H9 (cell line): Measurements from ENCODE around the gene DCC. TPM values are rescaled to one million over a fixed set of nuclear protein-coding genes. Genes with fewer than 3 reads are reported as not detected.

ENCODE experiments used
- DNase-seq: peaks from one replicate; pipeline ENCODE4 v3.0.0-alpha.2; 2017
- H2AFZ ChIP-seq: one replicate; pipeline ENCODE4 v1.6.1; 2013; ENCODE audit warnings: mild to moderate bottlenecking, low read length, control low read depth, moderate library complexity
- H2AK5ac ChIP-seq: 2 replicates; pipeline ENCODE4 v1.6.1; 2013; ENCODE audit warnings: low read length, control low read depth, mixed read lengths; ENCODE audit not compliant: insufficient read length
- H2BK120ac ChIP-seq: one replicate; pipeline ENCODE4 v1.6.1; 2013; ENCODE audit warnings: low read depth, mild to moderate bottlenecking, low read length, control low read depth, inconsistent platforms; ENCODE audit not compliant: poor library complexity, severe bottlenecking
- H2BK12ac ChIP-seq: 2 replicates; pipeline ENCODE4 v1.6.1; 2013; ENCODE audit warnings: low read length, control low read depth, mixed read lengths, low read depth; ENCODE audit not compliant: insufficient read length
- H2BK15ac ChIP-seq: 2 replicates; pipeline ENCODE4 v1.6.1; 2013; ENCODE audit warnings: low read depth, low read length, control low read depth
- H2BK20ac ChIP-seq: one replicate; pipeline ENCODE4 v1.6.1; 2013; ENCODE audit warnings: low read depth, mild to moderate bottlenecking, low read length, control low read depth, inconsistent platforms; ENCODE audit not compliant: poor library complexity, severe bottlenecking
- H2BK5ac ChIP-seq: 2 replicates; pipeline ENCODE4 v1.6.1; 2013; ENCODE audit warnings: low read length, control low read depth, mixed read lengths; ENCODE audit not compliant: insufficient read length
- H3K14ac ChIP-seq: 2 replicates; pipeline ENCODE4 v1.6.1; 2013; ENCODE audit warnings: low read length, control low read depth; ENCODE audit not compliant: insufficient read depth
- H3K18ac ChIP-seq: 2 replicates; pipeline ENCODE4 v1.6.1; 2013; ENCODE audit warnings: low read depth, mild to moderate bottlenecking, mixed read lengths, low read length, control low read depth; ENCODE audit not compliant: insufficient read length
- H3K23ac ChIP-seq: 2 replicates; pipeline ENCODE4 v1.6.1; 2013; ENCODE audit warnings: low read length, control low read depth, mixed read lengths, low read depth; ENCODE audit not compliant: insufficient read length
- H3K23me2 ChIP-seq: 2 replicates; pipeline ENCODE4 v1.6.1; 2013; ENCODE audit warnings: low read depth, mild to moderate bottlenecking, mixed read lengths, low read length, control low read depth; ENCODE audit not compliant: insufficient read length, poor library complexity, severe bottlenecking
- H3K27ac ChIP-seq: 2 replicates; pipeline ENCODE4 v1.5.1; 2013; ENCODE audit warnings: low read length, control low read depth, mixed read lengths, low read depth; ENCODE audit not compliant: insufficient read length
- H3K27me3 ChIP-seq: 2 replicates; pipeline ENCODE4 v1.6.1; 2013; ENCODE audit warnings: low read length, control low read depth, inconsistent platforms; ENCODE audit not compliant: insufficient read depth
- H3K4ac ChIP-seq: 2 replicates; pipeline ENCODE4 v1.6.1; 2013; ENCODE audit warnings: low read depth, mild to moderate bottlenecking, control low read depth, inconsistent platforms, low read length, moderate library complexity
- H3K4me1 ChIP-seq: 2 replicates; pipeline ENCODE4 v1.6.1; 2013; ENCODE audit warnings: low read length, control low read depth, inconsistent platforms; ENCODE audit not compliant: insufficient read depth
- H3K4me2 ChIP-seq: 2 replicates; pipeline ENCODE4 v1.6.1; 2013; ENCODE audit warnings: low read length, control low read depth, mixed read lengths; ENCODE audit not compliant: insufficient read length, insufficient read depth
- H3K56ac ChIP-seq: 2 replicates; pipeline ENCODE4 v1.6.1; 2013; ENCODE audit warnings: low read depth, mild to moderate bottlenecking, mixed read lengths, low read length, control low read depth; ENCODE audit not compliant: insufficient read length
- H3K79me1 ChIP-seq: 2 replicates; pipeline ENCODE4 v1.6.1; 2013; ENCODE audit warnings: low read depth, mild to moderate bottlenecking, moderate library complexity, low read length, control low read depth, inconsistent platforms; ENCODE audit not compliant: insufficient read depth, poor library complexity, severe bottlenecking
- H3K79me2 ChIP-seq: 2 replicates; pipeline ENCODE4 v1.6.1; 2013; ENCODE audit warnings: low read length, control low read depth, inconsistent platforms; ENCODE audit not compliant: insufficient read depth
- H3K9ac ChIP-seq: 2 replicates; pipeline ENCODE4 v1.6.1; 2013; ENCODE audit warnings: low read length, control low read depth, mixed read lengths; ENCODE audit not compliant: insufficient read length; ENCODE audit errors: extremely low read depth
- H3K9me3 ChIP-seq: one replicate; pipeline ENCODE4 v1.6.1; 2013; ENCODE audit warnings: low read depth, low read length, inconsistent platforms; ENCODE audit not compliant: control insufficient read depth
- H3T11ph ChIP-seq: one replicate; pipeline ENCODE4 v1.6.1; 2013; ENCODE audit warnings: mild to moderate bottlenecking, low read length, control low read depth, inconsistent platforms
- H4K20me1 ChIP-seq: one replicate; pipeline ENCODE4 v1.6.1; 2013; ENCODE audit not compliant: control insufficient read depth, insufficient read length, insufficient read depth
- H4K5ac ChIP-seq: 2 replicates; pipeline ENCODE4 v1.6.1; 2013; ENCODE audit warnings: low read depth, mild to moderate bottlenecking, mixed read lengths, low read length, control low read depth; ENCODE audit not compliant: insufficient read length
- H4K8ac ChIP-seq: replicated peaks from 2 replicates; pipeline ENCODE4 v1.6.1; 2013; ENCODE audit warnings: low read length, control low read depth, mixed read lengths, low read depth; ENCODE audit not compliant: insufficient read length
- H4K91ac ChIP-seq: 2 replicates; pipeline ENCODE4 v1.6.1; 2013; ENCODE audit warnings: low read depth, mild to moderate bottlenecking, moderate library complexity, mixed read lengths, low read length, control low read depth; ENCODE audit not compliant: insufficient read length
- H3K27ac Mint-ChIP-seq, 3 experiments: 2 replicates in 2 of 3; 3 replicates in 1 of 3; pipeline ENCODE4 v1.8.0; 2020 to 2021; ENCODE audit warnings: mixed read lengths in 3 of 3, mild to moderate bottlenecking in 1 of 3, moderate library complexity in 1 of 3
- H3K27me3 Mint-ChIP-seq: 2 replicates; pipeline ENCODE4 v1.8.0; 2021; ENCODE audit warnings: low read depth, mild to moderate bottlenecking, moderate library complexity, mixed read lengths
- H3K36me3 Mint-ChIP-seq, 3 experiments: 2 replicates in 2 of 3; 3 replicates in 1 of 3; pipeline ENCODE4 v1.8.0; 2020 to 2021; ENCODE audit warnings: low read depth in 3 of 3, mixed read lengths in 3 of 3; ENCODE audit not compliant: insufficient read depth in 1 of 3
- H3K4me1 Mint-ChIP-seq, 2 experiments: 2 replicates each; pipeline ENCODE4 v1.8.0; 2020; ENCODE audit warnings: mixed read lengths in 2 of 2
- H3K4me3 Mint-ChIP-seq, 2 experiments: 2 replicates in 1 of 2; 3 replicates in 1 of 2; pipeline ENCODE4 v1.8.0; 2020 to 2021; ENCODE audit warnings: mild to moderate bottlenecking in 2 of 2, mixed read lengths in 2 of 2, moderate library complexity in 1 of 2
- H3K9me3 Mint-ChIP-seq, 2 experiments: 2 replicates in 1 of 2; 3 replicates in 1 of 2; pipeline ENCODE4 v1.8.0; 2020; ENCODE audit warnings: mild to moderate bottlenecking in 2 of 2, mixed read lengths in 2 of 2, moderate library complexity in 1 of 2
- WGBS: extraction: QIAGEN DNeasy Blood & Tissue Kit; methylation state at CpG from one replicate; pipeline ENCODE4 v1.1.7; 2013; ENCODE audit warnings: missing lambda C conversion rate, low lambda C conversion rate, mixed read lengths; ENCODE audit not compliant: insufficient read length; ENCODE audit errors: extremely low coverage; 5-methylcytosine and 5-hydroxymethylcytosine counted together
- total RNA-seq: library from RNA; stranded (reverse); gene quantifications from 2 replicates; pipeline ENCODE4 v1.2.1, GENCODE V29; 2021
- TF ChIP-seq, protein P1 (sequence below): fragments of 200-600 bp; sonication (generic); conservative IDR thresholded peaks from 3 replicates; pipeline ENCODE4 v1.8.0; 2021; ENCODE audit warnings: antibody characterized with exemption, mild to moderate bottlenecking

The DCC gene
- total RNA-seq, 1 experiment from 2014 or later = 0.35 TPM

DNA sequence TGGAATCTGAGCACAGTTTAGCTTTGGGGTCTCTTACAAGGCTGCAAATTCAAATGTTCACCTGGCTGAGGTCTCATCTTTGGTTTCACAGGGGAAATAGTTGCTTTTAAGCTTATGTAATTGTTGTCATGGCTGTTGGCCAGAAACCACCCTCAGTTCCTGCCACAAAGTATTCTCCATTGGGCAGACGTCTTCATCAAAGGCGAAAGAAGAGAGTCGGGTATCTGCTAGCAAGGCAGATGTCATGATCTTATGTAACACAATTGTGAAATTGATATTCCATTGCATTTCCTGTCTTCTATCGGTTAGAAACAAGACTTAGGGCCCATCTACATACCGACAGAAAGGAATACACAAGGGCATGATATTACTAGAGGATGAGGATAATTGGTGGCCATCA is 1068.3 kb downstream of the DCC start:
- Histone ChIP-seq H3K9me3 (no peaks in the 10 kb centered on the region), H4K20me1 (no peaks in the 10 kb centered on the region), H2BK12ac (no peak overlapping the region), H3T11ph (no peak overlapping the region), H3K4me2 (no peak overlapping the region), H3K9ac (no peak overlapping the region), H3K4ac (no peak overlapping the region), H3K14ac (no peak overlapping the region), H2BK120ac (no peak overlapping the region), H2BK5ac (no peak overlapping the region), H3K23me2 (no peaks in the 10 kb centered on the region), H4K5ac (no peak overlapping the region), H2BK20ac (no peak overlapping the region), H3K23ac (no peak overlapping the region), H2AK5ac (no peak overlapping the region), H3K79me2 (no peaks in the 10 kb centered on the region), H2BK15ac (no peak overlapping the region), H3K79me1 (no peaks in the 10 kb centered on the region), H3K27ac (no peak overlapping the region), H3K27me3 (no peaks in the 10 kb centered on the region), H4K8ac (no peak overlapping the region), H4K91ac (no peak overlapping the region), H3K4me1 (no peaks in the 10 kb centered on the region), H3K18ac (no peak overlapping the region), H3K56ac (no peak overlapping the region), H2AFZ (no peak overlapping the region)
- H3K27ac Mint-ChIP-seq = no peak overlapping the region; a peak in 1 of 7 replicates
- H3K4me3 Mint-ChIP-seq = no peak overlapping the region
- H3K9me3 Mint-ChIP-seq = no peaks in the 10 kb centered on the region
- H3K4me1 Mint-ChIP-seq = no peaks in the 10 kb centered on the region
- no peaks in the 10 kb centered on the region for H3K27me3 Mint-ChIP-seq
- TF ChIP-seq, protein P1, sequence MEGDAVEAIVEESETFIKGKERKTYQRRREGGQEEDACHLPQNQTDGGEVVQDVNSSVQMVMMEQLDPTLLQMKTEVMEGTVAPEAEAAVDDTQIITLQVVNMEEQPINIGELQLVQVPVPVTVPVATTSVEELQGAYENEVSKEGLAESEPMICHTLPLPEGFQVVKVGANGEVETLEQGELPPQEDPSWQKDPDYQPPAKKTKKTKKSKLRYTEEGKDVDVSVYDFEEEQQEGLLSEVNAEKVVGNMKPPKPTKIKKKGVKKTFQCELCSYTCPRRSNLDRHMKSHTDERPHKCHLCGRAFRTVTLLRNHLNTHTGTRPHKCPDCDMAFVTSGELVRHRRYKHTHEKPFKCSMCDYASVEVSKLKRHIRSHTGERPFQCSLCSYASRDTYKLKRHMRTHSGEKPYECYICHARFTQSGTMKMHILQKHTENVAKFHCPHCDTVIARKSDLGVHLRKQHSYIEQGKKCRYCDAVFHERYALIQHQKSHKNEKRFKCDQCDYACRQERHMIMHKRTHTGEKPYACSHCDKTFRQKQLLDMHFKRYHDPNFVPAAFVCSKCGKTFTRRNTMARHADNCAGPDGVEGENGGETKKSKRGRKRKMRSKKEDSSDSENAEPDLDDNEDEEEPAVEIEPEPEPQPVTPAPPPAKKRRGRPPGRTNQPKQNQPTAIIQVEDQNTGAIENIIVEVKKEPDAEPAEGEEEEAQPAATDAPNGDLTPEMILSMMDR = no peak
- no peak for DNase-seq
- no CpG with 5 or more reads among the region's 5 CpGs for WGBS
- H3K36me3 Mint-ChIP-seq = no peaks in the 10 kb centered on the region
